ENCODE measurements around the gene GPR15. TPM values are rescaled to one million over a fixed set of nuclear protein-coding genes. Genes with fewer than 3 reads are reported as not detected.
"Not testable (repeated sequence)": the region's sequence is repeated elsewhere in the genome, so short reads cannot be mapped to it uniquely, and the experiment has no call there.

The GPR15 gene
- total and polyA plus RNA-seq, 9 donors: 0.19 TPM; not detected in 8

DNA sequence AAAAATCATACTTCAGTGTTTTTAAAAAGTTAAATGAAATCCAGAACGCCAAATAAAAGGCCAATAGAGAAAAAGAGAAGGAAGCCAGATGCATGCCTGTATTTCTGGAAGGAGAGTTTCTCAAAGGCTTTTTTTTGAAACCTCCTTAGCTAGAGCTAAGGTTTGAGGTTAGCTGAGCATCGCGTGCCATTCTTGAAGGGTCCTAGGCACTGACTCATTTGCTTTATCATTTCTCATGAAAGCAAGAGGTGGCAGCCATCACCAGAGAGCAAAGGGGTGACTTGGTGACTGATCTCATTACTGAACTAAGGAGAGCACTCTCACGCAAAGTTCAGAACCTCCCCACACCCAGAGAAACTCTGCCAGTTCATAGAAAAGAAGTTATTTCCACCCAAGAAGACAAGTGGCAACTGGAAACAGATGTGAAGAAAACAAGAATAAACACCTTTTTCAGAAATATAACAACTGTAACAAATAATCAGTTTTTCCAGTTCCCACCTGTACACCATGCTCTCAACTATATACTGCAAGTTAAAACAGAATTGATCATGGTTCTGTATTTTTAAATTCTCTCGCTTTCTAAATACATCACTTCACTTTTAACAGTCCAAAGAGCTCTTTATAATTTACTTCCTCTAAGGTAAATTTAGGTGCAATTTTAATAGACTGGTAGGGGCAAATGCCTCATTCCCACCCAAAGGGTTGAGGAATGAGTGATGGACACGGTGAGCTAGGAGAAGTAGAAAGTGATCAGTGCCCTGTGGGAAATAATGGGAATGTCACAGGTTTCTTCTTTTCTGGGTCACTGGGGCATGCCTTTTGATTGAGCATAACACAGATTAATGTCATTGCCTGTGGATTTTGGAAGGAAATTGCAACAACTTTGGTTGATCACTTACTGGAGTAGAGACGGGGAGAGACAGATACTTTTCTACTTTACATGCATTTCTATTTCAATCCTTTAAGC, 24.7 kb downstream of the GPR15 start:
- no peaks in the 10 kb centered on the region for H3K36me3 ChIP-seq (ENCODE audit: control insufficient read depth, insufficient read depth, low read length)
- no peaks in the 10 kb centered on the region for H3K4me1 ChIP-seq (ENCODE audit: control insufficient read depth, insufficient read depth, low read length)
- H3K27ac ChIP-seq (ENCODE audit: low read length): no peak overlapping the region
- H3K9me3 ChIP-seq (replicated peaks; ENCODE audit: control insufficient read depth, low read depth, low read length): no peaks in the 10 kb centered on the region
- no peak for DNase-seq
- H3K4me3 ChIP-seq (ENCODE audit: low read length): no peak overlapping the region
- whole genome bisulfite sequencing (ENCODE audit: insufficient coverage): 100% methylated on average over 1 of the region's 7 CpGs
- H3K27me3 ChIP-seq (ENCODE audit: control insufficient read depth, insufficient read depth, low read length): peaks cover 2% of the 10 kb centered on the region

DNA sequence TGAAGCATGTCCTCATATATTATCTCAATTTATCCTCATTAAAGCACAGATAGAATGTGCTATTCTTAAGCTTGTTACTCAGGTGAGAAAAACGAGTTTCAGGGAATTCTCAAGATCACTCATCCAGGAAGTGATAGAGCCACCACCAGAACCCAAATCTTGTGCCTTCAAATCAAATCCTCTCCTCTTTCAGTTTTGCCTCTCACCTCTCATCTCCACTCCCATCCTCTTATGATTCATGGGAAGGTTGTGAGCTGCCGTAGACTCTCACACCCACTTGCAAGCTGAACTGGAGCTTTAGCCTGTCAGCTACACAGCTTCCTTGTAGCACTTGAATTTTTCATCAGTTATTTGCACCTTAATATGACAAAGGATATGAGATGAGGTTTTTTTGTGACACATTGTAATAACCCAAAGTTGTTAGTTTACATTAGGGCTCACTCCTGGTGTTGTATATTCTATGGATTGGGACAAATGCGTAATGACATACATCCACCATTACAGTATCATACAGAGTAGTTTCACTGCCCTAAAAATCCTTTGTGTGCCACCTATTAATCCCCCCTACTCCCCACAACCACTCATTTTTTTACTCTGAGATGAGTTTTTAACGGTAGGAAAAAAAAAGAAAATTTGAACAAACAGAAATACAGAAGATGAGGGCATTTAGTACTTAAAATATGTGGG, 25.7 kb downstream of the GPR15 start:
- Histone ChIP-seq H3K4me3 (ENCODE audit: low read length) (no peak overlapping the region), H3K36me3 (ENCODE audit: control insufficient read depth, insufficient read depth, low read length) (no peaks in the 10 kb centered on the region), H3K9me3 (replicated peaks; ENCODE audit: control insufficient read depth, low read depth, low read length) (no peaks in the 10 kb centered on the region), H3K27ac (ENCODE audit: low read length) (no peak overlapping the region), H3K4me1 (ENCODE audit: control insufficient read depth, insufficient read depth, low read length) (no peaks in the 10 kb centered on the region), H3K27me3 (ENCODE audit: control insufficient read depth, insufficient read depth, low read length) (peaks cover 2% of the 10 kb centered on the region)
- no CpG with 5 or more reads among the region's 4 CpGs for WGBS (ENCODE audit: insufficient coverage)
- DNase-seq: no peak

DNA sequence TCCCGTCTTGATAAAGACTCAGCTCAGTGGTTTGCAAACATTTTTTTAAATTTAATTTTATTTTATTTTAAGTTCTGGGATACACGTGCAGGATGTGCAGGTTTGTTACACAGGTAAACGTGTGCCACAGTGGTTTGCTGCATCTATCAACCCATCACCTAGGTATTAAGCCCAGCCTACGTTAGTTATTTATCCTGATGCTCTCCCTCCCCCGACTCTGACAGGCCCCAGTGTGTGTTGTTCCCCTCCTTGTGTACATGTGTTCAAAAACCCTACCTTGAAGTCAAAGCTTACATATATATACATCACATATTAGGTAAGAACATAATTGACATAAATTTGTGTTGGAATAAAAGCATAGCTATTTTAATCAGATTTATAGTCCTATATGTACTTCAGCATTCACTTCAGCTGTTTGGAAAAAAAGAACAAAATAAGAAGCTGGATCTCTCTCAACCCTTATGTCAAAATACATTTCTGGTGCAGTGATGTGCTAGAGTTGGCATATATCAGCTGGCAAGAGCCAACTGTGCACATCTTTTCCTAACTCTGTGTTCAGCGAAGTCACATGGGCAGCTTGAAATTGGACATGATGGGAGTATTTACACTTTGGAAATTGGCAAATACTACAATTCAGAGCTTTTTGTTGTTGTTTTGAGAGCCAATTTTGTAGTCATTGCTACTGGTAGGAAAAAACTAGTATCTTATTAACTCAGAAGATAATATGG, 26.5 kb downstream of the GPR15 start:
- H3K27ac ChIP-seq (ENCODE audit: low read length): no peak overlapping the region
- no peaks in the 10 kb centered on the region for H3K27me3 ChIP-seq (ENCODE audit: control insufficient read depth, insufficient read depth, low read length)
- no peak overlapping the region for H3K4me3 ChIP-seq (ENCODE audit: low read length)
- H3K36me3 ChIP-seq (ENCODE audit: control insufficient read depth, insufficient read depth, low read length): no peaks in the 10 kb centered on the region
- H3K9me3 ChIP-seq (replicated peaks; ENCODE audit: control insufficient read depth, low read depth, low read length): no peaks in the 10 kb centered on the region
- DNase-seq: no peak
- no peaks in the 10 kb centered on the region for H3K4me1 ChIP-seq (ENCODE audit: control insufficient read depth, insufficient read depth, low read length)
- 56% methylated on average over 3 of the region's 6 CpGs for WGBS (ENCODE audit: insufficient coverage)

DNA sequence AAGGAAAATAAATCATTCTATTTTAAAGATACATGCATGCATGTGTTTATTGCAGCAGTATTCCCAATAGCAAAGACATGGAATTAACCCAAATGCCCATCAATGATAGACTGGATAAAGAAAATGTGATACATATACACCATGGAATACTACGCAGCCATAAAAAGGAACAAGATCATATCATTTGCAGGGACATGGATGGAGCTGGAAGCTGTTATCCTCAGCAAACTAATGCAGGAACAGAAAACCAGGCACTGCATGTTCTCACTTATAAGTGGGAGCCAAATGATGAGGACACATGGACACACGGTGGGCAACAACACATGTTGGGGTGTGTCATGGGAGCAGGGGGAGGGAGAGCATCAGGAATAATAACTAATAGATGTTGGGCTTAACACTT, 28.0 kb downstream of the GPR15 start:
- DNase-seq; H3K27ac ChIP-seq (ENCODE audit: low read length); H3K4me3 ChIP-seq (ENCODE audit: low read length); H3K4me1 ChIP-seq (ENCODE audit: control insufficient read depth, insufficient read depth, low read length); H3K9me3 ChIP-seq (replicated peaks; ENCODE audit: control insufficient read depth, low read depth, low read length); H3K36me3 ChIP-seq (ENCODE audit: control insufficient read depth, insufficient read depth, low read length); H3K27me3 ChIP-seq (ENCODE audit: control insufficient read depth, insufficient read depth, low read length): not testable (repeated sequence)
- no CpG with 5 or more reads among the region's 2 CpGs for WGBS (ENCODE audit: insufficient coverage)

DNA sequence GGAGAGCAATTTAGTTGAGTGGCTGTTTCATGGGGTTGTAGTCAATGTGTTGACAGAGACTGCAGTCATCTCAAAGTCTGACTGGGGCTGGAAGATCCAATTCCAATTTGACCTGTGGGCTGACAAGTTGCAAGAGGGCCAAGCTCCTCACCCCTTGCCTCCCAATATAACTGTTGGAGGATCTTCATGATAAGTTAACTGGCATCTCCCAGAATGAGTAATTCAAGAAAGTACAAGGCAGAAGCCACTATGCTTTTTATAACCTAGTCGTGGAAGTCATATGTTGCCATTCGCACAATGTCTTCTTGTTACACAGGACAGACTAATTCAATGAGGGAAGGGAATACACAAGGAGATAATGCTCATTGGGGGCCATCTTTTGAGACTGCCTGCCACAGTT, 29.1 kb downstream of the GPR15 start:
- 92% methylated on average over 2 of the region's 2 CpGs for WGBS (ENCODE audit: insufficient coverage)
- Histone ChIP-seq H3K4me3 (ENCODE audit: low read length) (no peak overlapping the region), H3K36me3 (ENCODE audit: control insufficient read depth, insufficient read depth, low read length) (no peaks in the 10 kb centered on the region), H3K9me3 (replicated peaks; ENCODE audit: control insufficient read depth, low read depth, low read length) (no peaks in the 10 kb centered on the region), H3K27me3 (ENCODE audit: control insufficient read depth, insufficient read depth, low read length) (no peaks in the 10 kb centered on the region), H3K4me1 (ENCODE audit: control insufficient read depth, insufficient read depth, low read length) (no peaks in the 10 kb centered on the region), H3K27ac (ENCODE audit: low read length) (no peak overlapping the region)
- no peak for DNase-seq

DNA sequence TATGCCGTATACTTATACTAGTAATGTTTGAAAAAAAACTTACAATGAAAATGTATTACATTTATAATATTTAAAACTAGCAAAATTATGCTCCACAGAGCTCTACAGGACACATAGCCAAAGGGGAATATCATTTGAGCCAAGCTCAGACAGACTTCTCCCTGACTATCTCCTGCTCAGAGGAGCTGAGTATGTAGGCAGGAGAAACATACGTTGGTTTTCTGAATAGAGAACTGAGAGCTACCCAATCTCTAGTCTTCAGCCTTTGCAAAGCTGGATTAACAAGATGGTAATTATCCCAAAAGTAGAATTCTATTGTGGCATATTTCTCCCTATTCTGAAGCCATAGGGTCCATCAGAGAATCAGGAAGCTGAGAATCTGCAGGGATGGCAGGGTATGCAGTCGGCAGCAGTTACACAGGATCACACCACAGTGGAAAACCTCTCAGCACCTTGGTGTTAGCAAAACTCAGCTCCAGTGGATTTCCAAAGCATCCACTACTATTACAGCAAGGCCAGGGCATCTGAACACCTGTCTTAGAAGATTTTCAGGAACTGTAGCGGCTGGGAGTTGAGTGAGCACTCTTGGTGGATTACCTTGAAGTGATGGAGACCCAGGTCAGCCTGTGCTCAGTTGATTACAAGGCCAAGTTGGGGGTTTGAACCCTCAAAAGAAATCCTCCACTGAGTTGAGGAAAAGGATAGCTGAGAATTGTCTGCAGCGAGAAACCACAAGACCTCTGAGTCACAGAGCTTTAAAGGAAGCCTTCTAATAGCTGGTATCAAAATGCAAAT, 30.1 kb downstream of the GPR15 start:
- DNase-seq: no peak
- Histone ChIP-seq H3K27ac (ENCODE audit: low read length) (no peak overlapping the region), H3K4me3 (ENCODE audit: low read length) (no peak overlapping the region), H3K27me3 (ENCODE audit: control insufficient read depth, insufficient read depth, low read length) (no peaks in the 10 kb centered on the region), H3K4me1 (ENCODE audit: control insufficient read depth, insufficient read depth, low read length) (no peaks in the 10 kb centered on the region), H3K36me3 (ENCODE audit: control insufficient read depth, insufficient read depth, low read length) (no peaks in the 10 kb centered on the region), H3K9me3 (replicated peaks; ENCODE audit: control insufficient read depth, low read depth, low read length) (no peaks in the 10 kb centered on the region)
- WGBS (ENCODE audit: insufficient coverage): no CpG with 5 or more reads among the region's 5 CpGs

DNA sequence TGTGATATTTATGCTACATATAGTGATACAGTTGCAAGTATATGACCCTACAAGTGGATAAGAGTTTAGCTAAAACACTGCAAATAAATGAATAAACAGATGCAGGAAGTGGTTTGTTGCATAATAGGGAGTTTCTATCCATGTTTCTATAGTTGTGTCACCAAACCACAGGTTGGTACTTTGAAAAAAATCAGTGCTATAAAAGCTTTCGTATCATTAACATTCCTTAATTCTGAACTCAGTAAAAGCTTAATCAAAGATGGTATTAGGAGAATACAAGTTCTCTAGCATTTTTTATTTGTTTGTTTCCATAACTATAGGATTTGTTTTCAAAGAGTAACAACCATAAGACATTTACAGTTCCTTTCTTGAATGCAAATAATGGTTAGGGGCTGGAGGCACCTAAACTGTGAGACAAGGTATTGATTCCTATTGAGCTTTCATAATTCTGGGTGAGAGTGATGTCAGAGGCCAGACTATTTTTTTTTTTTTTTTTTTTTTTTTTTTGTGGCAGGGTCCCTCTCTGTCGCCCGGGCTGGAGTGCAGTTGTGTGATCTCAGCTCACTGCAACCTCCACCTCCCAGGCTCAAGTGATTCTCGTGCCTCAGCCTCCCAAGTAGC, 32.0 kb downstream of the GPR15 start:
- no peak for DNase-seq
- Histone ChIP-seq H3K27ac (ENCODE audit: low read length) (no peak overlapping the region), H3K27me3 (ENCODE audit: control insufficient read depth, insufficient read depth, low read length) (no peaks in the 10 kb centered on the region), H3K4me1 (ENCODE audit: control insufficient read depth, insufficient read depth, low read length) (no peaks in the 10 kb centered on the region), H3K9me3 (replicated peaks; ENCODE audit: control insufficient read depth, low read depth, low read length) (no peaks in the 10 kb centered on the region), H3K36me3 (ENCODE audit: control insufficient read depth, insufficient read depth, low read length) (no peaks in the 10 kb centered on the region), H3K4me3 (ENCODE audit: low read length) (no peak overlapping the region)
- WGBS (ENCODE audit: insufficient coverage): 100% methylated on average over 1 of the region's 4 CpGs

DNA sequence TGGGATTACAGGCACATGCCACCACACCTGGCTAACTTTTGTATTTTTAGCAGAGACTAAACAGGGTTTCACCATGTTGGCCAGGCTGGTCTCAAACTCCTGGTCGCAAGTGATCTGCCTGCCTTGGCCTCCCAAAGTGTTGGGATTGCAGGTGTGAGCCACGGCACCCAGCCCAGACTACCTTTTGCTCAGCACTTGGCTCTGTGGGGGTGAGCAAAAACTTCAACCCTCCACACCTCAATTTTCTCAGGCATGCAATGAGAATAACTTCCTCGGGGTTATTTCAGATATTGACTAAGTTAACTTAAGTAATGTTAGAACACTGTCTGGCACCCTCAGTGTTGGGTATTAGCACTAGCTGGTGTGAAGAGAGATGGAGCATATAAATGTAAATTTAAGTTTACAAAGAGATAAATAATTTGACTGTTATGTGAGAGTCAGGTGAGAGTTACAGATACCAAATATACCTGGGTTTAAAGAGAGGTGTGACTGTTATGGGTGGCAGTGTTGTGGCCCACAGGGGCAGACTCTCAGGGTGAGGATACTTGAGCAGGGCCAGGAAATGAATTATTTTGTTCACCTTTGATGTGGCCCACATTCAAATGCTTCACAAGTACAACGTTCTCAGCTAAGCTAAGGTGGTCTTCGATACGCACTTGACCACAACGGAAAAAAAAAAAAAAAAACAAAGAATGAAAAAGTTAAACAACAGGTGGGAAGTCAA, 32.7 kb downstream of the GPR15 start:
- H3K27ac ChIP-seq (ENCODE audit: low read length): no peak overlapping the region
- 83% methylated on average over 1 of the region's 7 CpGs for WGBS (ENCODE audit: insufficient coverage)
- no peak for DNase-seq
- H3K9me3 ChIP-seq (replicated peaks; ENCODE audit: control insufficient read depth, low read depth, low read length): no peaks in the 10 kb centered on the region
- no peak overlapping the region for H3K4me3 ChIP-seq (ENCODE audit: low read length)
- H3K36me3 ChIP-seq (ENCODE audit: control insufficient read depth, insufficient read depth, low read length): no peaks in the 10 kb centered on the region
- H3K27me3 ChIP-seq (ENCODE audit: control insufficient read depth, insufficient read depth, low read length): no peaks in the 10 kb centered on the region
- no peaks in the 10 kb centered on the region for H3K4me1 ChIP-seq (ENCODE audit: control insufficient read depth, insufficient read depth, low read length)

DNA sequence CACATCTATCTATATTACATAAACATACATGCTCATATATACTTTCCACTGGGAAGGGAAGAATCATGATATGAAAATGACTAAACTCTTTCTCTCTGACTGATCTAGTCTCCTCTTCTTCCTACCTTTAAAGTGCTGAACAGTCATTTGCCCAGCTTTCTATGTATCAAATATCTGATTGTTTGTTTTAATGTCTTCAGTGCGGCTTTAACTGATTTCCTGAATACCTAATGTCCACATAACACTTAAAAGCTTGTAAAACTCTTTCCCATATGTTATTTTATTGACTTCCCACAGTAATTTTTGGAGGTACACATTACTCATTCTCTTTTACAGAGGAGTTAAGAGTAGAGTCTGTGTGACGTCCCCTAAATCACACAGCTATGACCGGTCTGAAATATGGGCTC, 33.5 kb downstream of the GPR15 start:
- Histone ChIP-seq H3K27ac (ENCODE audit: low read length) (no peak overlapping the region), H3K36me3 (ENCODE audit: control insufficient read depth, insufficient read depth, low read length) (no peaks in the 10 kb centered on the region), H3K9me3 (replicated peaks; ENCODE audit: control insufficient read depth, low read depth, low read length) (no peaks in the 10 kb centered on the region), H3K4me1 (ENCODE audit: control insufficient read depth, insufficient read depth, low read length) (no peaks in the 10 kb centered on the region), H3K27me3 (ENCODE audit: control insufficient read depth, insufficient read depth, low read length) (no peaks in the 10 kb centered on the region), H3K4me3 (ENCODE audit: low read length) (no peak overlapping the region)
- DNase-seq: no peak
- no CpG with 5 or more reads among the region's 3 CpGs for WGBS (ENCODE audit: insufficient coverage)

Measured in muscle of leg (tissue), 11 donors.